ENCODE data around the gene ZNF625.

- TF ChIP-seq, protein P1, sequence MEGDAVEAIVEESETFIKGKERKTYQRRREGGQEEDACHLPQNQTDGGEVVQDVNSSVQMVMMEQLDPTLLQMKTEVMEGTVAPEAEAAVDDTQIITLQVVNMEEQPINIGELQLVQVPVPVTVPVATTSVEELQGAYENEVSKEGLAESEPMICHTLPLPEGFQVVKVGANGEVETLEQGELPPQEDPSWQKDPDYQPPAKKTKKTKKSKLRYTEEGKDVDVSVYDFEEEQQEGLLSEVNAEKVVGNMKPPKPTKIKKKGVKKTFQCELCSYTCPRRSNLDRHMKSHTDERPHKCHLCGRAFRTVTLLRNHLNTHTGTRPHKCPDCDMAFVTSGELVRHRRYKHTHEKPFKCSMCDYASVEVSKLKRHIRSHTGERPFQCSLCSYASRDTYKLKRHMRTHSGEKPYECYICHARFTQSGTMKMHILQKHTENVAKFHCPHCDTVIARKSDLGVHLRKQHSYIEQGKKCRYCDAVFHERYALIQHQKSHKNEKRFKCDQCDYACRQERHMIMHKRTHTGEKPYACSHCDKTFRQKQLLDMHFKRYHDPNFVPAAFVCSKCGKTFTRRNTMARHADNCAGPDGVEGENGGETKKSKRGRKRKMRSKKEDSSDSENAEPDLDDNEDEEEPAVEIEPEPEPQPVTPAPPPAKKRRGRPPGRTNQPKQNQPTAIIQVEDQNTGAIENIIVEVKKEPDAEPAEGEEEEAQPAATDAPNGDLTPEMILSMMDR (IDR thresholded peaks at IDR 0.05): no peak
- no peak for TF ChIP-seq POLR2A (IDR thresholded peaks at IDR 0.05)
Measured at GRCh38 chr19:12198136-12198535, 41.6 kb upstream of the ZNF625 start.

All from transverse colon (tissue), 3 donors.